Mesenchymal stem cell (in vitro differentiated cells and primary cell): ENCODE results near the gene ZRANB3.
"Not testable (repeated sequence)": the region's sequence is repeated elsewhere in the genome, so short reads cannot be mapped to it uniquely, and the experiment has no call there.

Experiments
- DNase-seq: peaks from one replicate; pipeline ENCODE4 v3.0.0-alpha.2; 2013
- H2AFZ ChIP-seq: one replicate; pipeline ENCODE4 v1.6.1; 2013; ENCODE audit warnings: low read depth, mild to moderate bottlenecking, control low read depth, inconsistent platforms, low read length, moderate library complexity
- H2AK5ac ChIP-seq: 2 replicates; pipeline ENCODE4 v1.6.1; 2013; ENCODE audit warnings: low read length, moderate library complexity, mild to moderate bottlenecking, inconsistent platforms; ENCODE audit not compliant: severe bottlenecking
- H2BK120ac ChIP-seq: one replicate; pipeline ENCODE4 v1.6.1; 2013; ENCODE audit warnings: low read depth, mild to moderate bottlenecking, inconsistent platforms, low read length, moderate library complexity
- H2BK12ac ChIP-seq, 2 experiments: one replicate each; pipeline ENCODE4 v1.6.1; 2013; ENCODE audit warnings: inconsistent platforms in 2 of 2, low read length in 2 of 2, mild to moderate bottlenecking in 2 of 2, moderate library complexity in 2 of 2, control low read depth in 1 of 2
- H2BK15ac ChIP-seq: one replicate; pipeline ENCODE4 v1.6.1; 2013; ENCODE audit warnings: mild to moderate bottlenecking, low read depth, inconsistent platforms; ENCODE audit not compliant: poor library complexity, severe bottlenecking
- H2BK5ac ChIP-seq: 2 replicates; pipeline ENCODE4 v1.6.1; 2013; ENCODE audit warnings: low read depth, mild to moderate bottlenecking, low read length, control low read depth, inconsistent platforms; ENCODE audit not compliant: poor library complexity, severe bottlenecking
- H3K14ac ChIP-seq, 2 experiments: one replicate each; pipeline ENCODE4 v1.6.1; 2013; ENCODE audit warnings: inconsistent platforms in 2 of 2, low read length in 2 of 2, control low read depth in 1 of 2, mild to moderate bottlenecking in 1 of 2, moderate library complexity in 1 of 2
- H3K18ac ChIP-seq, 2 experiments: one replicate each; pipeline ENCODE4 v1.6.1; 2013; ENCODE audit warnings: inconsistent platforms in 2 of 2, low read length in 2 of 2, control low read depth in 1 of 2, low read depth in 1 of 2, mild to moderate bottlenecking in 1 of 2
- H3K23ac ChIP-seq, 2 experiments: one replicate each; pipeline ENCODE4 v1.6.1; 2013; ENCODE audit warnings: inconsistent platforms in 2 of 2, low read length in 2 of 2, mild to moderate bottlenecking in 2 of 2, moderate library complexity in 2 of 2, control low read depth in 1 of 2
- H3K27ac ChIP-seq: 2 replicates; pipeline ENCODE4 v1.5.1; 2013; ENCODE audit warnings: mild to moderate bottlenecking, moderate library complexity, low read length, control low read depth, inconsistent platforms; ENCODE audit not compliant: poor library complexity, severe bottlenecking
- H3K27me3 ChIP-seq, 2 experiments: 2 replicates each; pipeline versions ENCODE4 v1.6.1 to v1.7.0; 2013; ENCODE audit warnings: low read length in 2 of 2, mild to moderate bottlenecking in 2 of 2, moderate library complexity in 2 of 2, control low read depth in 1 of 2, inconsistent platforms in 1 of 2; ENCODE audit not compliant: control insufficient read depth in 1 of 2, insufficient read depth in 1 of 2
- H3K36me3 ChIP-seq, 2 experiments: 2 replicates each; pipeline versions ENCODE4 v1.6.1 to v1.7.0; 2013; ENCODE audit warnings: low read length in 2 of 2, control low read depth in 1 of 2, inconsistent platforms in 1 of 2, low read depth in 1 of 2, mild to moderate bottlenecking in 1 of 2; ENCODE audit not compliant: insufficient read depth in 2 of 2, control insufficient read depth in 1 of 2
- H3K4ac ChIP-seq, 2 experiments: one replicate each; pipeline ENCODE4 v1.6.1; 2013; ENCODE audit warnings: inconsistent platforms in 2 of 2, low read length in 2 of 2, mild to moderate bottlenecking in 2 of 2, moderate library complexity in 2 of 2, control low read depth in 1 of 2, low read depth in 1 of 2
- H3K4me1 ChIP-seq: 2 replicates; pipeline ENCODE4 v1.6.1; 2013; ENCODE audit warnings: low read depth, low read length, control low read depth; ENCODE audit not compliant: control insufficient read depth, insufficient read depth
- H3K4me2 ChIP-seq: 2 replicates; pipeline ENCODE4 v1.6.1; 2013; ENCODE audit warnings: low read length, mild to moderate bottlenecking, inconsistent platforms; ENCODE audit not compliant: poor library complexity, severe bottlenecking
- H3K4me3 ChIP-seq, 2 experiments: 2 replicates each; pipeline versions ENCODE4 v1.5.1 to v1.7.0; 2013; ENCODE audit warnings: low read length in 2 of 2, mild to moderate bottlenecking in 2 of 2, control low read depth in 1 of 2, low read depth in 1 of 2; ENCODE audit not compliant: insufficient read depth in 1 of 2
- H3K79me1 ChIP-seq: replicated peaks from 2 replicates; pipeline ENCODE4 v1.6.1; 2013; ENCODE audit warnings: mild to moderate bottlenecking, control low read depth, low read length, inconsistent platforms; ENCODE audit not compliant: poor library complexity, severe bottlenecking
- H3K9ac ChIP-seq: 2 replicates; pipeline ENCODE4 v1.7.0; 2013; ENCODE audit warnings: mild to moderate bottlenecking, low read length, moderate library complexity
- H3K9me3 ChIP-seq: 2 replicates; pipeline ENCODE4 v1.7.0; 2013; ENCODE audit warnings: mild to moderate bottlenecking, low read length; ENCODE audit not compliant: control insufficient read depth
- H4K8ac ChIP-seq: one replicate; pipeline ENCODE4 v1.6.1; 2013; ENCODE audit warnings: inconsistent platforms, mild to moderate bottlenecking, low read length, moderate library complexity
- H4K91ac ChIP-seq: one replicate; pipeline ENCODE4 v1.6.1; 2013; ENCODE audit warnings: mild to moderate bottlenecking, low read length, inconsistent platforms
- WGBS: methylation state at CpG from one replicate; pipeline ENCODE4 v1.1.7; 2013; ENCODE audit warnings: mixed read lengths; 5-methylcytosine and 5-hydroxymethylcytosine counted together

ZRANB3 gene

DNA sequence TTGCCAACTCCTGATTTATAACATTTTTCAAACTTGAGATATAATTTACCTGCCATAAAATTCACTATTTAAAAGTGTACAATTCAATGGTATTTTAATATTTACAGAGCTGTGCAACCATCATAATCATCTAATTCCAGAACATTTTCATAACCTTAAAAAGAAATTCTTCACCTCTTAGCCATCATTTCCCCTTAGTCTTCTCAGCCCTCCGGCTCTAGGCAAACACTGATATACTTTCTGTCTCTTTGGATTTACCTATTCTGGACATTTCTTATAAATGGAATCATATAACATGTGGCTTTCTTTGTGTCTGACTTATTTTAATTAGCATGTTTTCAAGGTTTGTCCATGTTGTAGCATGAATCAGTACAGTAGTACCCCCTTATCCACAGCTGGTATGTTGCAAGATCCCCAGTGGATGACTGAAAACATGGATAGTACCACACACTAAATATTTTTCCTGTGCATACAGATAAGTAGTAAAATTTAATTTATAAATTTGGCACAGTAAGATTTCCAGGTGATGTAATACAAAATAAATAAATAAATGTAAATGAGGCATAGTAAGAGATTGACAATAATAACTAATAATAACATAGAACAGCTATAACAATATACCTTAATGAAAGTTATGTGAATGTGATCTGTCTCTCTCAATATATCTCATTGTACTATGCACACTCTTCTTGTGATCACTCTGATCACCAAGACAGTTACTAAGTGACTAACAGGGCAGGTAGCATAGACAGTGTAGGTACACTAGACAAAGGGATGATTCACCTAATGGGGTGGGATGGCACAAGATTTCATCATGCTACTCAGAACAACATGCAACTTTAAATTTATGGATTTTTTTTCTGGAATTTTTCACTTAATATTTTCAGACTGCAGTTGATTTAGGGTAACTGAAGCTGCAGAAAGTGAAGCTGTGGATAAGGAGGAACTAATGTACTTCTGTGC lies 405.8 kb downstream of the ZRANB3 start:
- Histone ChIP-seq H3K4me1 (peaks cover 2% of the 10 kb centered on the region), H3K23ac (no peak overlapping the region), H3K9ac (no peak overlapping the region), H2AFZ (no peak overlapping the region), H3K79me1 (peaks cover 9% of the 10 kb centered on the region), H4K91ac (no peak overlapping the region), H2BK120ac (no peak overlapping the region), H3K14ac (no peak overlapping the region), H2BK5ac (no peak overlapping the region), H2BK12ac (no peak overlapping the region), H3K36me3 (peaks cover 11 to 74% of the 10 kb centered on the region in 2 experiments), H3K27me3 (no peaks in the 10 kb centered on the region), H2AK5ac (no peak overlapping the region), H4K8ac (no peak overlapping the region), H3K9me3 (no peaks in the 10 kb centered on the region), H2BK15ac (no peak overlapping the region), H3K4me3 (no peak overlapping the region), H3K4me2 (no peak overlapping the region), H3K27ac (no peak overlapping the region), H3K4ac (no peak overlapping the region), H3K18ac (no peak overlapping the region)
- no peak for DNase-seq
- WGBS = no CpG with 5 or more reads among the region's 1 CpG

DNA sequence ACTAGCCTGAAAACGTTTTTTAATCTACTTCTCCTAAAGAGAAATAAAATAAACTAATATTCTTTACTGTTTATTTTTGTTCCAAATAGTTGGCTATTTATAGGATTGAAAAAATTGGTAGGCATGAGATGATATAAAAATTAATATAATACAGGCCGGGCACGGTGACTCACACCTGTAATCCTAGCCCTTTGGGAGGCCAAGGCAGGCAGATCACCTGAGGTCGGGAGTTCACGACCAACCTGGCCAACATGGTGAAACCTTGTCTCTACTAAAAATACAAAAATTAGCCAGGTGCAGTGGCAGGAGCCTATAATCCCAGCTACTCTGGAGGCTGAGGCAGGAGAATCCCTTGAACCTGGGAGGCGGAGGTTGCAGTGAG lies 409.4 kb downstream of the ZRANB3 start:
- H3K4me2 ChIP-seq, H3K14ac ChIP-seq, H3K23ac ChIP-seq, H2BK120ac ChIP-seq, H4K91ac ChIP-seq, H2BK12ac ChIP-seq, H3K27ac ChIP-seq, H2BK15ac ChIP-seq, H2AFZ ChIP-seq, H3K4ac ChIP-seq, H3K9ac ChIP-seq, H3K18ac ChIP-seq, H4K8ac ChIP-seq, H2BK5ac ChIP-seq, H2AK5ac ChIP-seq, H3K27me3 ChIP-seq, H3K9me3 ChIP-seq, H3K4me1 ChIP-seq, DNase-seq, H3K4me3 ChIP-seq: not testable (repeated sequence)
- 97% methylated on average over 5 of the region's 6 CpGs for WGBS
- Histone ChIP-seq H3K79me1 (peaks cover 13% of the 10 kb centered on the region), H3K36me3 (peaks cover 4 to 63% of the 10 kb centered on the region in 2 experiments)

DNA sequence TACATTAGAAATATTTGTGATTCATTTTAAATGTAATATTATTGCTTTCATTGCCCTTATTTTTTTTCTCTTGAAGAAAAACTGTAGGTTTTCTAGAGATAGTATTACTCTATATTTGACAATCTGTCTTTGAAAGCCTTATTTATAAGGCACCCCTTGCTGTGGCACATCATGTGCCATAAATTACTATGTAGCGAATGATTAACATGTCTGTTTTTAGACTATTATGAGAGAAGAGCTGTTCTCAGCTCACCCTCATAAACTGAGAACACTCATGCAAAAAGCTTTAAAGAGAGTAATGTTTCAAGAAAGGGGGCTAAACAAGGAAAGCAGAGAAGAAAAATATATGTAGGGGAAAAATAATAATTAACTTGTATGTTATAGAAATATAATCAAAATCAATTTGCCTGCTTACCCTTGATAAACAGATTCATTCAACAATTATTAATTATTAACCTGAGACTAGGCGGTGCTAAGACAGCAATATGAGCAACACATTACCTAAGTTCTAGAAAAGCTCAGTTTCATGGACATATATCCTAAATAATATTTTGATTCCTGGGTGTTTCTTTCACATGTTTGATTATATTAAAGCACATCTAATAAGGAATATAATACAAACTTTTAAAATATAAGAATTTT lies 409.9 kb downstream of the ZRANB3 start:
- Histone ChIP-seq H3K14ac (no peak overlapping the region), H3K4me3 (no peak overlapping the region), H3K36me3 (peaks cover 4 to 58% of the 10 kb centered on the region in 2 experiments), H3K23ac (no peak overlapping the region), H3K27ac (no peak overlapping the region), H2BK15ac (no peak overlapping the region), H3K4me1 (peaks cover 2% of the 10 kb centered on the region), H3K4me2 (no peak overlapping the region), H3K4ac (no peak overlapping the region), H3K9ac (no peak overlapping the region), H2AFZ (no peak overlapping the region), H3K9me3 (peaks cover 4% of the 10 kb centered on the region), H4K91ac (no peak overlapping the region), H2BK120ac (no peak overlapping the region), H4K8ac (no peak overlapping the region), H3K27me3 (no peaks in the 10 kb centered on the region), H2AK5ac (no peak overlapping the region), H2BK12ac (no peak overlapping the region), H2BK5ac (no peak overlapping the region), H3K79me1 (peaks cover 13% of the 10 kb centered on the region), H3K18ac (no peak overlapping the region)
- WGBS = 83% methylated on average over 1 of the region's 2 CpGs
- DNase-seq = no peak

- Histone ChIP-seq H3K18ac (no peak overlapping the region), H2AFZ (no peak overlapping the region), H4K8ac (no peak overlapping the region), H4K91ac (no peak overlapping the region), H3K36me3 (peaks cover 4 to 53% of the 10 kb centered on the region in 2 experiments), H3K4me2 (no peak overlapping the region), H2BK15ac (no peak overlapping the region), H3K23ac (no peak overlapping the region), H3K27me3 (no peaks in the 10 kb centered on the region), H3K4me1 (peaks cover 2% of the 10 kb centered on the region), H2BK12ac (no peak overlapping the region), H3K27ac (no peak overlapping the region), H3K79me1 (peaks cover 13% of the 10 kb centered on the region), H2BK5ac (no peak overlapping the region), H2BK120ac (no peak overlapping the region), H3K4ac (no peak overlapping the region), H3K9me3 (peaks cover 4% of the 10 kb centered on the region), H3K4me3 (no peak overlapping the region), H3K14ac (no peak overlapping the region), H2AK5ac (no peak overlapping the region), H3K9ac (no peak overlapping the region)
- no peak for DNase-seq
Measured at GRCh38 chr2:135119582-135119981, 411.4 kb downstream of the ZRANB3 start.
